ENCODE data around the gene FAM169A.
"Not testable (repeated sequence)": the region's sequence is repeated elsewhere in the genome, so short reads cannot be mapped to it uniquely, and the experiment has no call there.

Gene FAM169A

DNA sequence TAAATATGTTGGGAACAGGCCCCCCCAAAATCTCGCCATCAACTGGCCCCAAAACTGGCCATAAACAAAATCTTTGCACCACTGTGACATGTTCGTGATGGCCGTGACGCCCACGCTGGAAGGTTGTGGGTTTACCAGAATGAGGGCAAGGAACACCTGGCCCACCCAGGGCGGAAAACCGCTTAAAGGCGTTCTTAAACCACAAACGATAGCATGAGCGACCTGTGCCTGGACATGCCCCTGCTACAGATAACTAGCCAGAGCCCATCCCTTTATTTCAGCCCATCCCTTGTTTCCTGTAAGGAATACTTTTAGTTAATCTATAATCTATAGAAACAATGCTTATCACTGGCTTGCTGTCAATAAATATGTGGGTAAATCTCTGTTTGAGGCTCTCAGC lies 3.2 kb upstream of the FAM169A start:
- not testable (repeated sequence) for DNase-seq

- DNase-seq: peak in 1 of 2 experiments; percentile 4
These were observed 492 bp upstream of the FAM169A start for GRCh38 chr5:74866596-74867162.

DNA sequence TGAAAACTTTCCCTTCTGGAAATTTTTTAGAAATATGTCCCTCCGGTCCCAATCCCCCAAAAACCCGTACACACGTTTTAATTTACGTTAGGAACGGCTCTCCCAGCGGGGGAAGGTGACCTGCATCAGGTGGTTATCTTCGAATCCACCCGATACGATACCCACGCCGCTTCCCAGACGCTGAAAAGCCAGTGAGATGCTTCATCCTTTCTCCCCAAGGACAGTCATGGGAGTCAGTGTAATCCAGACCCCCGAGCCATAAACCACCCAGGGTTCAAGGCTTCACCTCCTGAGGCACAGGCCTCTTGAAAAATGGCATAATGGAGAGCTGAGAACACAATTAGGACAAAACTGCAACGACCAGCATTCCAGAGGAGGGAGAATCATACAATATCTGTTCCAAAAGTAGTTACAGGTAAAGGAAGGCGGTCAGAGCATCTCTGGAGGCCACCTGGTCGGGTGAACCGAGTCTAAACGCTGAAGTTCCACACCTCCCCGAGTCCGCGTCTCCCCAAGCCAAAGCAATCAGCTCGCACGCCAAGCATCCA lies 857 bp downstream of the FAM169A start:
- DNase-seq: no peak

GRCh38 chr5:74864823-74865222 lies 1.4 kb downstream of the FAM169A start:
- no peak for DNase-seq

GRCh38 chr5:74863726-74864125 lies 2.5 kb downstream of the FAM169A start:
- no peak for DNase-seq

DNA sequence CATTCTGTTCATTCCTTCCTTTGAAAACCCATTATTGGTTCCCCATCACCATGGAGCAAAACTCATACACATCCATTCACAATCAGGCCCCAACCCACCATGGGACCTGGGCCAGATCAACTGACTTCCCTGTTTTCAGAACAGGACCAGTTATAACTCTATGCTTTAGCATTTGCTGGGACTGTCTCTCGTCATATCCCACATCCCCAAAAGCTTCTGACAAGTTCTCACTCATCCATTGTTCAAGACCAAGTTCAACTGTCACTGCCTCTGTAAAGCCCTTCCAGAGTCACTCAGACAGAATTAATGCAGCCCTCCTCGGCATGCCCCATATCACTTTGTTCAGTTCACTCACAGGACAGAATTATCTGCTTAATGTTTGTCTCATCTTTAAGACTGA lies 4.0 kb downstream of the FAM169A start:
- DNase-seq: no peak

GRCh38 chr5:74856975-74857374 lies 9.2 kb downstream of the FAM169A start:
- DNase-seq: not testable (repeated sequence)

DNA sequence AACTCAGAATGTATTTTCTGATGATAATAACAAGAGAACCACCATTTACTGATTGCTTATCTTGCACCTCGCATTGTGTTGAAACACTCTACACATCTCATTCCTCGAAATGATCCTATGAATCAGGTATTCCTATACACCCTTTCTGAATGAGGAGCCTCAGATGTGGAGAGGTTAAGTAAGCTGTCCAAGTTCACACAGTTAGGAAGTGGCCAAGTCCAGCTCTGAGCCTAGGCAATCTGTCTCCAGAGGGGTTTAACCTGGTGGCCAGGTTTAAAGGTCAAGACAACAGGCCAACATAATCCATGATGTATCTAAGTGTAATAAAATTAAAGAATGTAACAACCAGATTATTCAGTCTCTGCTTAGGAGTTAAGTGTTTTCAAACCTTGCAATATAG lies 12.9 kb downstream of the FAM169A start:
- no peak for DNase-seq

- DNase-seq: no peak
These were observed 14.4 kb downstream of the FAM169A start for GRCh38 chr5:74851684-74852353.

- no peak for DNase-seq
These were observed 15.3 kb downstream of the FAM169A start for GRCh38 chr5:74850789-74851425.

GRCh38 chr5:74850030-74850429 lies 16.2 kb downstream of the FAM169A start:
- no peak for DNase-seq

DNA sequence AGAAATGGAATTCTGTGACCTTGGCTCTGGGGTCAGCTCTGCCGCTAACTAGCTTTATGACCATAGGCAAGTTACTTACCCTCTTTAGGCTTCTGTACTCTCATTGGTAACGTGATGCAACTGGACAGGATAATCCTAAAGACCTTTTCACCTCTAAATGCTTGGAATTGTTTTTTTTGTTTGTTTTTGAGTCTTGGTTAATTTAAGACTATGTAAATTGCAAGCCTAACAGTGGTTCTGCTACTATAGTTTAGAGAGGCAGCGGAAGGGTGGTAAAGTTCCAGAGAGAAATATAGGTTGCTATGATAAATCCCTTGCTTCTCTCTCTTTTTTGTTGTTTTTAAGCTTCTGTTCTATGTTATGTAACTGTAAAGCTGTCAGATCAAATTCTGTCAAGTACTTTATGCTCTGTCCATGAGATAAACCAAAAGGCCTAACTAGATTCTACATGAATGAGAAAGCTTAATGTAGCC lies 17.6 kb downstream of the FAM169A start:
- no peak for DNase-seq

- DNase-seq: no peak
These were observed 27.0 kb downstream of the FAM169A start for GRCh38 chr5:74839229-74839628.

- no peak for DNase-seq
These were observed 27.9 kb downstream of the FAM169A start for GRCh38 chr5:74838262-74838661.

DNA sequence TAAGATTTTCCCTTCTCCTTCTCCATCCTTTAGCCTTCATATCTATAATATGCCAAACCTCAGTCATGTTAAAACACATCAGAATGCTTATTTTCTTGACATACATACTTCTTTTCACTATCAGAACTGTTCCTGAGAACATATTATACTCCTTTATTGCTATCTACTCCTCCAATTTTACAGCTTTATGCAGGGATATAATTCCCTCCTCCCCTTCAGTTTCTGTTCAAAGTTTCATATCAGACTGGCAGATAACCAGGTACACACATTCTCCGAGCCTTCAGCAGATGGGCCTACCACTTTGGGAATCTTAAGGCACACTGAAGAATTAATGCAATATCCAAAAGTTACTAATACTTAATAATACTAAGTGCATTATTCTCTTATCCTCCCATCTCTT lies 29.1 kb downstream of the FAM169A start:
- no peak for DNase-seq

- no peak for DNase-seq
These were observed 32.5 kb downstream of the FAM169A start for GRCh38 chr5:74833537-74834266.

- no peak for DNase-seq
These were observed 36.8 kb downstream of the FAM169A start for GRCh38 chr5:74829413-74829812.

DNA sequence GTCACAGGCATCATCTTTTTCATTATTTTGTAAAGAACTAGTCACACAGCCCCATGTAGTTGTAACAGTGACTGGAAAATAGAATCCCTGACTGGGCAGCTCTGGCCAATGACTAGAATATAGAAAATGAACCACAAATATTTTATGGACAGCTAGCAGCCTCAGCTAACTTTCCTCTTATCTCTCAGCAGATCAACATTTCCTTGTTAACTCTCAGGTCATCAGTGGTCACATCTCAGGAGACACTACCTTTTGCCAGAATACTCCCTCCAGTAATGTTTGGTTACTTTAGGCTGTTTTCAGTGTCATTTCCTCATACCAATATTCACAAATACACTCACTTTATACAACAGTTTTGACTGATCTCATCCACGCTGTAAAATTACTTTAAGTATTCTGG lies 43.9 kb downstream of the FAM169A start:
- DNase-seq: no peak

- DNase-seq: no peak
These were observed 49.3 kb downstream of the FAM169A start for GRCh38 chr5:74816875-74817274.

DNA sequence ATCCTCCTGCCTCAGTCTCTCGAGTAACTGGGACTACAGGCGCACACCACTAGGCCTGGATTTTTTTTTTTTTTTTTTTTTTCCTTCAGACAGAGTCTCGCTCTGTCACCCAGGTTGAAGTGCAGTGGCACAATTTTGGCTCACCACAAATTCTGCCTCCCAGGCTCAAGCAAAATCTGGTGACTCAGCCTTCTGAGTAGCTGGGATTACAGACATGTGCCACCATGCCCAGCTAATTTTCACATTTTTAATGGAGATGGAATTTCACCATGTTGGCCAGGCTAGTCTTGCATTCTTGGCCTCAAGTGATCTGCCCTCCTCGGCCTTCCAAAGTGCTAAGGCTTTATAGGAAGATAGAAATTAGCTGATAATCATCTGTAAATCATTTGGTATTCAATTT lies 55.3 kb downstream of the FAM169A start:
- DNase-seq: no peak

DNA sequence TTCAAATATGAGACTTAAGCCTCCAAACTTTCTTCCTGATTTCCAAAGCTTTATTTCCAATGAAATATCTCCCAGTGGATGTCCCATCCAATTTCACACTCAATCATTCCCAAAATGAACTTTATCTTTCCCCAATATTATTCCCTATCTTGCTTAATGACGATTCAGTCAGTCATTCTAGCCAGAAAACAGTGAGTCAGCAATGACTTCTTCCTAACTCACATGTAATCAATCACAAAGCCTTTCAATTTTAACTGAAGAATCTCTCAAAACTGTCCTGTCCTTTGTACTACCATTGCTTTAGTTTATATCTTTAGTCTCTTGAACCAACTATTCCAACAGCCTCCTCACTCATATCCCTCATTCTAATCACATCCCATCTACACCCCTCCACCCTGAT lies 64.2 kb downstream of the FAM169A start:
- no peak for DNase-seq

DNA sequence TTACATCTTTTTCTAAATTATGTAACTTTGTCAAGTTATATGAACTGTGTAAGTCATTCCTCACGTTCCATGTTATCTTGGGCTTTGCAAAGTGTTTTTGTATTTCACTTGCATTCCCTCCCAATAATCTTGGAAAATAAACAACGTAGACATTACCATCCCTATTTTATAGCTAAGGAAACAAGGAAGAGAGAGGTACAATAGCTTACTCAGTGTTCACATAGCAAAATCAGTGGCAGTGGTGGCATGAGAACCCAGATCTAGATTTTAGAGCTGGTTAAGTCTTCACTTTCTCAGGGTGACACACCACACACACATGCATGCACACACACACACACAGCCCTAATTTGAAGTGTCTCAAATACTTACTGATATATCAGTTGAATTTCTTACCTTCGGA lies 65.0 kb downstream of the FAM169A start:
- no peak for DNase-seq

All from activated CD4-positive, alpha-beta T cell treated with anti-CD3 and anti-CD28 coated beads, Interleukin-2, amount 50 U/mL, for 4 hours (primary cell).